SU-DHL-6 (cell line): ENCODE measurements around the gene SPRR2A.

Source experiments
- H2AFZ ChIP-seq: fragments of 200-600 bp; sonication (generic); 2 replicates; pipeline ENCODE4 v1.6.1; 2014; ENCODE audit warnings: low read depth, mild to moderate bottlenecking, moderate library complexity, mixed read lengths, antibody characterized with exemption, low read length; ENCODE audit not compliant: severe bottlenecking
- H3F3A ChIP-seq: fragments of 200-600 bp; shearing (Covaris generic); 2 replicates; pipeline ENCODE4 v1.6.0; 2016; ENCODE audit warnings: antibody characterized with exemption, mild to moderate bottlenecking; ENCODE audit not compliant: insufficient read depth
- H3K27ac ChIP-seq: fragments of 200-600 bp; sonication (generic); 2 replicates; pipeline ENCODE4 v1.5.1; 2016; ENCODE audit warnings: low read depth, mild to moderate bottlenecking, low read length, moderate library complexity, mixed read lengths
- H3K27me3 ChIP-seq: fragments of 200-600 bp; sonication (generic), shearing (Covaris generic); 2 replicates; pipeline ENCODE4 v1.6.0; 2014; ENCODE audit warnings: mild to moderate bottlenecking, low read length
- H3K36me3 ChIP-seq: fragments of 200-600 bp; sonication (generic); 2 replicates; pipeline ENCODE4 v1.6.1; 2014; ENCODE audit warnings: mild to moderate bottlenecking, low read length, mixed read lengths
- H3K4me2 ChIP-seq: fragments of 300-600, 200-600 bp; shearing (Covaris generic), sonication (generic); 2 replicates; pipeline ENCODE4 v1.6.0; 2014; ENCODE audit warnings: low read length, low read depth, mild to moderate bottlenecking; ENCODE audit not compliant: poor library complexity, severe bottlenecking
- H3K4me3 ChIP-seq: fragments of 200-600 bp; sonication (generic); 2 replicates; pipeline ENCODE4 v1.5.1; 2014; ENCODE audit warnings: antibody characterized with exemption, low read length, mild to moderate bottlenecking, mixed read lengths; ENCODE audit not compliant: insufficient read depth, poor library complexity, severe bottlenecking
- H3K79me2 ChIP-seq: fragments of 200-600 bp; sonication (generic); 2 replicates; pipeline ENCODE4 v1.6.1; 2014; ENCODE audit warnings: mild to moderate bottlenecking, low read length, moderate library complexity; ENCODE audit not compliant: insufficient read depth
- H3K9ac ChIP-seq: fragments of 200-600 bp; sonication (generic); 2 replicates; pipeline ENCODE4 v1.7.0; 2014; ENCODE audit warnings: mild to moderate bottlenecking, low read length
- H3K9me2 ChIP-seq: fragments of 200-600 bp; sonication (generic); replicated peaks from 2 replicates; pipeline ENCODE4 v1.6.1; 2014; ENCODE audit warnings: low read length; ENCODE audit not compliant: insufficient read depth
- H3K9me3 ChIP-seq: fragments of 200-600 bp; sonication (generic); 2 replicates; pipeline ENCODE4 v1.6.1; 2014; ENCODE audit warnings: low read length, mixed read lengths; ENCODE audit not compliant: insufficient read depth
- H4K20me1 ChIP-seq: fragments of 200-600 bp; sonication (generic); 2 replicates; pipeline ENCODE4 v1.6.1; 2014; ENCODE audit warnings: low read depth, mild to moderate bottlenecking, antibody characterized with exemption, low read length, moderate library complexity, mixed read lengths
- CTCF ChIP-seq: fragments of 200-600 bp; sonication (generic); IDR thresholded peaks from one replicate; pipeline ENCODE4 v1.5.1; 2017; ENCODE audit warnings: antibody characterized with exemption, mild to moderate bottlenecking, low read length, moderate library complexity; ENCODE audit not compliant: insufficient read depth, poor library complexity, severe bottlenecking
- EZH2phosphoT487 ChIP-seq: fragments of 200-600 bp; sonication (generic), shearing (Covaris generic); conservative IDR thresholded peaks from 2 replicates; pipeline ENCODE4 v1.6.1; 2018; ENCODE audit warnings: mild to moderate bottlenecking, antibody characterized with exemption, low read length, moderate library complexity, mixed read lengths

The SPRR2A gene

GRCh38 chr1:153057375-153057774 lies at the start of gene SPRR2A:
TSS of gene SPRR2A (minus strand) at chr1:153057512. CDS start at chr1:153056735, 777 bp downstream.
- Histone ChIP-seq H3K9me2 (no peaks in the 10 kb centered on the region; the same call in 1 of the 2 replicates), H4K20me1 (no peaks in the 10 kb centered on the region), H3K9me3 (no peaks in the 10 kb centered on the region), H3K4me2 (no peak within 1 kb of the TSS), H3K36me3 (no peaks in the 10 kb centered on the region), H3K27ac (no peak within 1 kb of the TSS), H3K9ac (no peak within 1 kb of the TSS), H3K4me3 (no peak within 1 kb of the TSS), H3K27me3 (no peaks in the 10 kb centered on the region), H3K79me2 (no peaks in the 10 kb centered on the region), H2AFZ (no peak within 1 kb of the TSS), H3F3A (no peaks in the 10 kb centered on the region)
- TF ChIP-seq CTCF (no peak), EZH2phosphoT487 (no peak)

GRCh38 chr1:153100245-153100644 lies 42.9 kb upstream of the SPRR2A start:
- Histone ChIP-seq H3K9me3 (no peaks in the 10 kb centered on the region), H3K79me2 (no peaks in the 10 kb centered on the region), H3K9ac (no peak overlapping the region), H3K4me3 (no peak overlapping the region), H3F3A (no peaks in the 10 kb centered on the region), H3K4me2 (no peak overlapping the region), H3K9me2 (no peaks in the 10 kb centered on the region), H3K36me3 (no peaks in the 10 kb centered on the region), H2AFZ (no peak overlapping the region), H3K27ac (no peak overlapping the region), H4K20me1 (no peaks in the 10 kb centered on the region), H3K27me3 (no peaks in the 10 kb centered on the region)
- TF ChIP-seq EZH2phosphoT487 (no peak), CTCF (no peak)

GRCh38 chr1:153099461-153100045 lies 42.2 kb upstream of the SPRR2A start:
- Histone ChIP-seq H2AFZ (no peak overlapping the region), H3K9me2 (no peaks in the 10 kb centered on the region), H3K9ac (no peak overlapping the region), H3K9me3 (no peaks in the 10 kb centered on the region), H3K36me3 (no peaks in the 10 kb centered on the region), H4K20me1 (no peaks in the 10 kb centered on the region), H3K79me2 (no peaks in the 10 kb centered on the region), H3F3A (no peaks in the 10 kb centered on the region), H3K4me2 (no peak overlapping the region), H3K4me3 (no peak overlapping the region), H3K27me3 (no peaks in the 10 kb centered on the region), H3K27ac (no peak overlapping the region)
- TF ChIP-seq EZH2phosphoT487 (no peak), CTCF (no peak)
